GM23338 (cell line): Measurements from ENCODE around the gene SNUPN.

Experiments used
- CREB1 ChIP-seq: fragments of 250-450 bp; sonication (Bioruptor Pico); IDR thresholded peaks from 2 replicates; pipeline ENCODE4 v1.5.0; 2020; ENCODE audit warnings: low read depth, mild to moderate bottlenecking, moderate library complexity
- CTCF ChIP-seq, 2 experiments: fragments of 200-600 bp in 1 of 2; sonication (generic) in 1 of 2; conservative IDR thresholded peaks; 2 replicates each; pipeline versions ENCODE4 v1.5.1 to v1.6.1; 2016 to 2017; ENCODE audit warnings: antibody characterized with exemption in 2 of 2, low read depth in 2 of 2, mild to moderate bottlenecking in 2 of 2, moderate library complexity in 1 of 2
- ETS1 ChIP-seq: IDR thresholded peaks from 2 replicates; pipeline ENCODE4 v1.6.1; 2016; ENCODE audit warnings: antibody characterized with exemption
- EZH2 ChIP-seq: fragments of 200-600 bp; sonication (generic); IDR thresholded peaks from one replicate; pipeline ENCODE4 v1.8.0; 2017; ENCODE audit warnings: antibody characterized with exemption, mild to moderate bottlenecking, low read depth; ENCODE audit not compliant: unreplicated experiment
- EZH2phosphoT487 ChIP-seq: fragments of 200-600 bp; sonication (generic); IDR thresholded peaks from one replicate; pipeline ENCODE4 v1.8.1; 2018; ENCODE audit warnings: antibody characterized with exemption; ENCODE audit not compliant: unreplicated experiment
- JUNB ChIP-seq: IDR thresholded peaks from one replicate; pipeline ENCODE4 v1.6.1; 2016; ENCODE audit warnings: antibody characterized with exemption; ENCODE audit not compliant: unreplicated experiment
- NANOG ChIP-seq: IDR thresholded peaks from 2 replicates; pipeline ENCODE4 v1.6.1; 2016; ENCODE audit warnings: antibody characterized with exemption, borderline replicate concordance
- POLR2AphosphoS5 ChIP-seq: IDR thresholded peaks from 2 replicates; pipeline ENCODE4 v1.6.1; 2016; ENCODE audit warnings: antibody characterized with exemption, low read depth
- REST ChIP-seq: IDR thresholded peaks from one replicate; pipeline ENCODE4 v1.6.1; 2018; ENCODE audit warnings: antibody characterized with exemption; ENCODE audit not compliant: unreplicated experiment
- STAT1 ChIP-seq: IDR thresholded peaks from one replicate; pipeline ENCODE4 v1.6.1; 2016; ENCODE audit warnings: antibody characterized with exemption; ENCODE audit not compliant: unreplicated experiment
- ZNF114 ChIP-seq: fragments of 250-450 bp; sonication (Bioruptor Pico); IDR thresholded peaks from 2 replicates; pipeline ENCODE4 v1.5.0; 2020; ENCODE audit warnings: mild to moderate bottlenecking, moderate library complexity
- ZNF331 ChIP-seq: fragments of 250-450 bp; sonication (Bioruptor Pico); IDR thresholded peaks from 2 replicates; pipeline ENCODE4 v1.5.0; 2020; ENCODE audit warnings: low read depth, mild to moderate bottlenecking, moderate library complexity
- ZNF462 ChIP-seq: fragments of 250-450 bp; sonication (Bioruptor Pico); IDR thresholded peaks from 2 replicates; pipeline ENCODE4 v1.5.0; 2020; ENCODE audit warnings: mild to moderate bottlenecking, moderate library complexity

DNA sequence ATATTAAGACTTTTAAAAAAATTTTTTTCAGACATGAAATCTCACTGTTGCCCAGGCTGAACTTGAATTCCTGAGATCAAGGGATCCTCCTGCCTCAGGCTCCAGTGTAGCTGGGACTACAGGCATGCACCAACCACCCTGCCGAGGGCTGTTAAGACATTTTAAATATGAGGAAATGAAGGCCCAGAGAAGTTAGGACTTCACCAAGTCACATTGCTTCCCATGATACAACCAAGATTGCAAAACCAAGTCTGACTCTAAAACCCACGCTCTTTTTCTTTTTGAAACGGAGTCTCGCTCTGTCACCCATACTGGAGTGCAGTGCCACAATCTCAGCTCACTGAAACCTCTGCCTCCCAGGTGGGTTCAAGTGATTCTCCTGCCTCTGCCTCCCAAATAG is 74.4 kb downstream of the SNUPN start:
- TF ChIP-seq CREB1 (CRISPR knock-in tag) = no peak
- TF ChIP-seq CTCF (conservative IDR thresholded peaks at IDR 0.05; ENCODE audit: low read depth in 2 of 2) = no peak
- TF ChIP-seq REST = no peak
- TF ChIP-seq POLR2AphosphoS5 = no peak
- no peak for TF ChIP-seq JUNB
- TF ChIP-seq EZH2phosphoT487 = no peak
- no peak for TF ChIP-seq EZH2
- TF ChIP-seq STAT1 = no peak
- TF ChIP-seq ETS1 = no peak
- no peak for TF ChIP-seq ZNF462 (CRISPR knock-in tag)
- no peak for TF ChIP-seq ZNF331 (CRISPR knock-in tag)
- no peak for TF ChIP-seq NANOG
- no peak for TF ChIP-seq ZNF114 (CRISPR knock-in tag)
